Measurements from ENCODE around the gene TNFAIP2. TPM values are rescaled to one million over a fixed set of nuclear protein-coding genes. Genes with fewer than 3 reads are reported as not detected.

The TNFAIP2 gene
- total and polyA plus RNA-seq, 2 experiments from 2014 or later: 9.6 to 51.8 TPM

DNA sequence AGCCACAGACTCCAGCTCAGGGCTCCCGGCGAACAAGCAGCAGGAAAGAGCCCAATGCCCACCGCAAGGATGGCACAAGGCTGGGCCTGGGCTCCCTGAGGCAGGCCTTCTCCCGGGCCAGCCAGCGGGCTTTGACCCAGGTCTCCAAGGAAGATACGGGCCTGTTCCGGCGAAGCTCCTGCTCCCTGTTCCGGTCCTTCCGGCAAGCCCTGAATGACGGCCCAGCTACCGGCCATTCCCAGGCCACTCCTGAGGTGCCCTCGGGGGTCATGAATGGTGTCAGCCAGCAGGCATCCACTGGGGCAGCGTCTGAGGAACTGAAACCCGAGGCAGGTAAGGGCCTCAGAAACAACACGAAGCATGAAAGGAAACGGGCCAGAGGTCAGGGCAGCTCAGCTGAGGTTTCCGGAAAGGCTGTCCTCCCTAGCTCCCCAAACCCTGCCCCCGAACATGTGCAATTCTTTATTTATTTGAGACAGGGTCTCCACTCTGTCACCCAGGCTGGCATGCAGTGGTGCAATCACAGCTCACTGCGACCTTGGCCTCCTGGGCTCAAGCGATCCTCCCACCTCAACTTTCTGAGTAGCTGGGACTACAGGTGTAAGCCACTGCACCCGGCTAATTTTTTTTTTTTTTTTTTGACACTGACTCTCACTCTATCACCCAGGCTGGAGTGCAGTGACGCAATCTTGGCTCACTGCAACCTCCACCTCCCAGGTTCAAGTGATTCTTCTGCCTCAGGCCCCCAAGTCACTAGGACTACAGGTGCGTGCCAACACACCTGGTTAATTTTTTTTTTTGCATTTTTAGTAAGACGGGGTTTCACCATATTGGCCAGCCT lies 22.8 kb upstream of the TNFAIP2 start:
- H3K4me3 ChIP-seq: no peak overlapping the region
- H3K4me2 ChIP-seq (ENCODE audit: unreplicated experiment): no peak overlapping the region
- H3K27ac ChIP-seq: no peak overlapping the region
- no peaks in the 10 kb centered on the region for H3K9me2 ChIP-seq (ENCODE audit: insufficient read depth)
- H3F3A ChIP-seq (ENCODE audit: insufficient read depth): no peaks in the 10 kb centered on the region
- no peaks in the 10 kb centered on the region for H3K79me2 ChIP-seq (ENCODE audit: insufficient read depth)
- no peak overlapping the region for H3K9ac ChIP-seq
- no peak for DNase-seq
- no peak overlapping the region for H2AFZ ChIP-seq
- TF ChIP-seq EZH2phosphoT487 (IDR thresholded peaks at IDR 0.05; ENCODE audit: insufficient read depth, low read depth): no peak
- no peak for TF ChIP-seq EZH2 (IDR thresholded peaks at IDR 0.05; ENCODE audit: insufficient read depth, poor library complexity, severe bottlenecking)
- no peaks in the 10 kb centered on the region for H4K20me1 ChIP-seq (ENCODE audit: insufficient read depth)
- no peaks in the 10 kb centered on the region for H3K4me1 ChIP-seq (ENCODE audit: insufficient read depth)
- no peaks in the 10 kb centered on the region for H3K36me3 ChIP-seq (ENCODE audit: low read depth)
- in situ Hi-C loops (cut with MboI): no loop called here
- no peaks in the 10 kb centered on the region for H3K9me3 ChIP-seq (ENCODE audit: low read depth)
- 84 to 85% methylated on average over 24 to 25 of the region's 25 CpGs for WGBS, 2 experiments (ENCODE audit: low coverage in 1 of 2, low lambda C conversion rate in 2 of 2, missing lambda C conversion rate in 2 of 2)
- H3K27me3 ChIP-seq (replicated peaks; ENCODE audit: insufficient read depth): peaks cover 16% of the 10 kb centered on the region

DNA sequence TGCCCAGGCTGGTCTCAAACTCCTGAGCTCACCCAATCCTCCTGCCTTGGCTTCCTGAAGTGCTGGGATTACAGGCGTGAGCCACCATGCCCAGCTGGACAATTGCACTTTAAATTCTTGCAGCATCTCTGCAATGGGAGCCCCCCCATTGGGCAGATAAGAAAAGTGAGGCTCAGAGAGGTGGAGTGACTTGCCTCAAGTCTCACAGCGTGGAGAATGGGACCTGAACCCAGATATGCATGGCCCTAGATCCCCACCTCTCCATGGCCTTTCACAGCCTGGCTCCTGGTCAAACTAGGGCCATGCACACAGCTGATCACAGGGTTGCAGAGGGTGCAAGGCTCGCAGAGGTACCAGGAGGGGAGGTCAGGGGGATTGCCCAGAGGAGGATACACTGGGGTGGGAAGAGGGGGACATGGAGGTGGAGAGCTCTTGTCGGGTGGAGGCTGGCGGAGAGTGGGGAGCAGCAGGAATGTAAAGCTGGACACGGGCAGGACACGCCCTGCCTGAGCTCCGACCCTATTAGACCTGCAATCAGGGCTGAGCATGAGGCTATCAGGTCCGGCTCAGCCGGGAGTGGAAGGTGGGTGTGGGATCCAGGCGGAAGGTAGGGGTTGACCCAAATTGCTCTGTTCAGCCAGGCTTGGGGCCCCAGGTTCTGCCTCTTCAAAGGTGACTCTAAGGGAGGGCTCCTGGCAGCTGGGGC lies 21.9 kb upstream of the TNFAIP2 start:
- Histone ChIP-seq H3K9me2 (ENCODE audit: insufficient read depth) (no peaks in the 10 kb centered on the region), H3K27me3 (replicated peaks; ENCODE audit: insufficient read depth) (peaks cover 16% of the 10 kb centered on the region), H3K36me3 (ENCODE audit: low read depth) (no peaks in the 10 kb centered on the region), H3K4me3 (no peak overlapping the region), H4K20me1 (ENCODE audit: insufficient read depth) (no peaks in the 10 kb centered on the region), H3F3A (ENCODE audit: insufficient read depth) (no peaks in the 10 kb centered on the region), H3K4me1 (ENCODE audit: insufficient read depth) (no peaks in the 10 kb centered on the region), H3K27ac (no peak overlapping the region), H3K9me3 (ENCODE audit: low read depth) (no peaks in the 10 kb centered on the region), H3K9ac (no peak overlapping the region), H3K4me2 (ENCODE audit: unreplicated experiment) (no peak overlapping the region), H3K79me2 (ENCODE audit: insufficient read depth) (no peaks in the 10 kb centered on the region), H2AFZ (no peak overlapping the region)
- WGBS, 2 experiments (ENCODE audit: low coverage in 1 of 2, low lambda C conversion rate in 2 of 2, missing lambda C conversion rate in 2 of 2): 92 to 93% methylated on average over 10 to 11 of the region's 11 CpGs
- in situ Hi-C loops (cut with MboI): no loop called here
- no peak for TF ChIP-seq EZH2 (IDR thresholded peaks at IDR 0.05; ENCODE audit: insufficient read depth, poor library complexity, severe bottlenecking)
- no peak for TF ChIP-seq EZH2phosphoT487 (IDR thresholded peaks at IDR 0.05; ENCODE audit: insufficient read depth, low read depth)
- DNase-seq: no peak

DNA sequence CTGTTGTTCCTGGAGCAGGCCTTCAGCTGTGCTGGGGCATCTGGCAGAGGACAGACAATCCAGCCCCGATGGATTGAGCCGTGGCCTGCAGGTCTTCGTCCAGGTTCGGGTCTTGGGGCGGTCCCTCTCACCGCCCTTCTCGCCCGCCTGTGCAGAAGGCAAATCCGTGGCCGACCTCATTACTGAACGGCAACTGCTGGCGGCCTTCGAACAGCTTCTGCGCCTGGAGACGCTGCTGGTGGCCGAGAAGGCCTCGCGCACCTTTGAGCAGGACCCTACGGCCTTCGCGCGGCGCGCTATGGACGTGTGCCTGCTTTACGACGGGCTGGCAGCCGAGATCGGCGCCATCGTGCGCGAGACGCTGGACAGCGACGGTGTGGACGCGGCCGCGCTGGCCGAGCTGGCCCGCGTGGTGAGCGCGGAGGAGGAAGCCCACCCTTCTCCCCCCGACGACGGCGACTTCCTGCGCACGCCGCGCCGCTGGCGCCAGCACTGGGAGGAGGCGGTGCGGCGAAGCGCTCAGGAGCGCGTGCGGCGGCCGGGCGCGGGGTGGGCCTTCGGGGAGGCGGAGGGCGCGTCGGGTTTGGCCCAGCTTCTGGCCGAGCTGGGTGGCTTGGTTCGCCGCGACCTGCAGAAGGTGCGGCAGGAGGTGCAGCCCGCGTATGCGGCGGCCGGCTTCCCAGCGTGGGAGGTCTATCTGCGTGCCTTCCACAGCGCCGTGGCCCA lies 21.1 kb upstream of the TNFAIP2 start:
- Histone ChIP-seq H3K9ac (no peak overlapping the region), H3K4me1 (ENCODE audit: insufficient read depth) (no peaks in the 10 kb centered on the region), H3K9me2 (ENCODE audit: insufficient read depth) (no peaks in the 10 kb centered on the region), H2AFZ (no peak overlapping the region), H3K27me3 (replicated peaks; ENCODE audit: insufficient read depth) (peaks cover 16% of the 10 kb centered on the region), H3K36me3 (ENCODE audit: low read depth) (no peaks in the 10 kb centered on the region), H3K79me2 (ENCODE audit: insufficient read depth) (no peaks in the 10 kb centered on the region), H3K4me3 (no peak overlapping the region), H4K20me1 (ENCODE audit: insufficient read depth) (no peaks in the 10 kb centered on the region), H3K4me2 (ENCODE audit: unreplicated experiment) (no peak overlapping the region), H3K27ac (no peak overlapping the region), H3K9me3 (ENCODE audit: low read depth) (no peaks in the 10 kb centered on the region), H3F3A (ENCODE audit: insufficient read depth) (no peaks in the 10 kb centered on the region)
- TF ChIP-seq EZH2phosphoT487 (IDR thresholded peaks at IDR 0.05; ENCODE audit: insufficient read depth, low read depth) (no peak), EZH2 (IDR thresholded peaks at IDR 0.05; ENCODE audit: insufficient read depth, poor library complexity, severe bottlenecking) (no peak)
- WGBS, 2 experiments (ENCODE audit: low coverage in 1 of 2, low lambda C conversion rate in 2 of 2, missing lambda C conversion rate in 2 of 2): 39 to 43% methylated on average over 65 to 78 of the region's 85 CpGs
- no peak for DNase-seq
- in situ Hi-C loops (cut with MboI): no loop called here

DNA sequence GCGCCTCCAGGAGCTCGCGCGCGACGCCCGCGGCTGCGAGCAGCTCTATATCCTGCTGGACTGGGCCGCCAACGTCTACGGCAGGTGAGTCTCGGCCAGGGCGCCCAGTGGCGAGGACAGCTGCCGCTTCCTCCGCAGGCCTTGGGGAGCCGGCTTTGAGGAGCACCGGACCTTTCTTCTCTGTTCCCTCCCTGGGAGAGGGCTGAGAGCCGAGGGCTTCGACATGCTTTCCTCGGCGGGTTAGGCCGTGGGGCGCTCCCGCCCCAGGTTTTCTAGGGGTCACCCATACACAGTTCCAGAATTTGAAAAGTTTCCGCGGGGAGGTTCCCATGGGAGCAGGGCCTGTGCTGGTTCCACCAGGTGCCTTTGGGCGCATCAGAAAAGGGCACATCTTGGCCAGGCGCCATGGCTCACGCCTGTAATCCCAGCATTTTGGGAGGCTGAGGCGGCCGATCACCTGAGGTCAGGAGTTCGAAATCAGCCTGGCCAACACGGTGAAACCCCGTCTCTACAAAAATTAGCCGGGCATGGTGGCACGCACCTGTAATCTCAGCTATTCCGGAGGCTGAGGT lies 20.5 kb upstream of the TNFAIP2 start:
- in situ Hi-C loops (cut with MboI): no loop called here
- H3K27me3 ChIP-seq (replicated peaks; ENCODE audit: insufficient read depth): peaks cover 16% of the 10 kb centered on the region
- no peaks in the 10 kb centered on the region for H3F3A ChIP-seq (ENCODE audit: insufficient read depth)
- H4K20me1 ChIP-seq (ENCODE audit: insufficient read depth): no peaks in the 10 kb centered on the region
- H3K9me2 ChIP-seq (ENCODE audit: insufficient read depth): no peaks in the 10 kb centered on the region
- no peak overlapping the region for H2AFZ ChIP-seq
- 23 to 35% methylated on average over 26 to 34 of the region's 39 CpGs for WGBS, 2 experiments (ENCODE audit: low coverage in 1 of 2, low lambda C conversion rate in 2 of 2, missing lambda C conversion rate in 2 of 2)
- no peaks in the 10 kb centered on the region for H3K79me2 ChIP-seq (ENCODE audit: insufficient read depth)
- H3K4me3 ChIP-seq: no peak overlapping the region
- no peak for DNase-seq
- no peaks in the 10 kb centered on the region for H3K9me3 ChIP-seq (ENCODE audit: low read depth)
- no peak for TF ChIP-seq EZH2 (IDR thresholded peaks at IDR 0.05; ENCODE audit: insufficient read depth, poor library complexity, severe bottlenecking)
- TF ChIP-seq EZH2phosphoT487 (IDR thresholded peaks at IDR 0.05; ENCODE audit: insufficient read depth, low read depth): no peak
- no peaks in the 10 kb centered on the region for H3K4me1 ChIP-seq (ENCODE audit: insufficient read depth)
- H3K4me2 ChIP-seq (ENCODE audit: unreplicated experiment): no peak overlapping the region
- H3K27ac ChIP-seq: no peak overlapping the region
- H3K36me3 ChIP-seq (ENCODE audit: low read depth): no peaks in the 10 kb centered on the region
- no peak overlapping the region for H3K9ac ChIP-seq

Measured in GM23248 (cell line).